Neural cell (in vitro differentiated cells): ENCODE results near the gene ADGRL3.

Source experiments
- EP300 ChIP-seq: fragments of 450-650 bp; conservative IDR thresholded peaks from 2 replicates; pipeline ENCODE4 v1.6.1; 2014; ENCODE audit warnings: antibody characterized with exemption, mild to moderate bottlenecking, moderate library complexity; ENCODE audit not compliant: poor library complexity, severe bottlenecking
- EZH2 ChIP-seq: fragments of 200-600, 300-800 bp; shearing (Covaris generic), sonication (generic); IDR thresholded peaks from 2 replicates; pipeline ENCODE4 v1.6.1; 2014; ENCODE audit warnings: antibody characterized with exemption, low read length, borderline replicate concordance, mild to moderate bottlenecking; ENCODE audit not compliant: insufficient read depth, poor library complexity, severe bottlenecking
- POLR2AphosphoS5 ChIP-seq: IDR thresholded peaks from 2 replicates; pipeline ENCODE4 v1.6.1; 2012
- TAF1 ChIP-seq: IDR thresholded peaks from 2 replicates; pipeline ENCODE4 v1.6.1; 2012; ENCODE audit warnings: low read depth
- TF ChIP-seq, protein P1 (sequence below): fragments of 450-650 bp; IDR thresholded peaks from 2 replicates; pipeline ENCODE4 v1.5.1; 2014; ENCODE audit warnings: antibody characterized with exemption, mild to moderate bottlenecking, moderate library complexity; ENCODE audit not compliant: poor library complexity, severe bottlenecking
- TF ChIP-seq, protein P2 (sequence below): IDR thresholded peaks from 2 replicates; pipeline ENCODE4 v1.6.1; 2012; ENCODE audit warnings: borderline replicate concordance

DNA sequence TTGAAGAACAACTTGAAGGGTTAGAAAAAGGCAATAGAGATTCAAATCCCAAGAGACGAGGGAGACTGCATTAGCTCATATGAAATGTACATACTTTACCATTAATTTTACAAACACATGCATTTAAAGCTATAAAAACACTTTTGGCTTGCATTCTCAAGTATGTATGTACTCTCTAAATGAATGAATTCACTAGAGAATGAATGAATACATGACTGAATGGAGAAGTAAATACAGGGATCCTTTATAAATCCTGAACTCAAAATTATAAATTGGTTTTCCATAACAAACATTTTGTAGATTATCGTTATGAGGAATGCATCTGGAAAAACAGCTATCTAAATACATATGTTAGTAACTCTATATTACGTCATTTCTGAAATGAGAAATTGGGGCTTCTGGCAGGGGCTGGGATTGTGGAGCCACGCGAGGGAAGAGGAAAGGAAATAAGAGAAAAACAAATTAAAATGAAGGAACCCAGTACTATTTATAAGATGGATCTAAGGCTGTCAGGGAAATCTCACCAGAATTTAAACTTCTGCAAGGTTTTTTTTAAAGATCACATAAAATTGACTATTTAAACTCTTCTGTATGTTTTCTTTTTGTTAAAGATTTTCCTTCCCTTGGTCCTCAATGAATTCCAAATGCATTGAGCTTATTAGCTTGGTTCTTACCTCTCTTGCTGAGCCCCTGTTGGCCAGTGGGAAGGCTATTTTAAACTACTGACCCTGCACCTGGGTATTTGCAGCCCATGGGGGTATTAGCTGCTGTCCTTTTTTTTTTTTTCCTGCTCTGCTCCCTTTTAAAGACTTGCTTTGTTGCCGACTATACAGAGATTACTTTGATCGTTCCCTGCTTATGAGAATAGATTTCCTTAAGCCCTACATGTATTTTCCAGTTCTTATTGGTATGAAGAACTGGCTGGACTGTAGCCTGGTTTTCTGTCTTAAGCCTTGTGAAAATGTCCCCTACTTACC is 207.8 kb downstream of the ADGRL3 start:
- TF ChIP-seq EZH2: no peak
- TF ChIP-seq, protein P1, sequence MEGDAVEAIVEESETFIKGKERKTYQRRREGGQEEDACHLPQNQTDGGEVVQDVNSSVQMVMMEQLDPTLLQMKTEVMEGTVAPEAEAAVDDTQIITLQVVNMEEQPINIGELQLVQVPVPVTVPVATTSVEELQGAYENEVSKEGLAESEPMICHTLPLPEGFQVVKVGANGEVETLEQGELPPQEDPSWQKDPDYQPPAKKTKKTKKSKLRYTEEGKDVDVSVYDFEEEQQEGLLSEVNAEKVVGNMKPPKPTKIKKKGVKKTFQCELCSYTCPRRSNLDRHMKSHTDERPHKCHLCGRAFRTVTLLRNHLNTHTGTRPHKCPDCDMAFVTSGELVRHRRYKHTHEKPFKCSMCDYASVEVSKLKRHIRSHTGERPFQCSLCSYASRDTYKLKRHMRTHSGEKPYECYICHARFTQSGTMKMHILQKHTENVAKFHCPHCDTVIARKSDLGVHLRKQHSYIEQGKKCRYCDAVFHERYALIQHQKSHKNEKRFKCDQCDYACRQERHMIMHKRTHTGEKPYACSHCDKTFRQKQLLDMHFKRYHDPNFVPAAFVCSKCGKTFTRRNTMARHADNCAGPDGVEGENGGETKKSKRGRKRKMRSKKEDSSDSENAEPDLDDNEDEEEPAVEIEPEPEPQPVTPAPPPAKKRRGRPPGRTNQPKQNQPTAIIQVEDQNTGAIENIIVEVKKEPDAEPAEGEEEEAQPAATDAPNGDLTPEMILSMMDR: no peak
- TF ChIP-seq EP300: no peak
- TF ChIP-seq POLR2AphosphoS5: no peak
- TF ChIP-seq TAF1: no peak
- TF ChIP-seq, protein P2, sequence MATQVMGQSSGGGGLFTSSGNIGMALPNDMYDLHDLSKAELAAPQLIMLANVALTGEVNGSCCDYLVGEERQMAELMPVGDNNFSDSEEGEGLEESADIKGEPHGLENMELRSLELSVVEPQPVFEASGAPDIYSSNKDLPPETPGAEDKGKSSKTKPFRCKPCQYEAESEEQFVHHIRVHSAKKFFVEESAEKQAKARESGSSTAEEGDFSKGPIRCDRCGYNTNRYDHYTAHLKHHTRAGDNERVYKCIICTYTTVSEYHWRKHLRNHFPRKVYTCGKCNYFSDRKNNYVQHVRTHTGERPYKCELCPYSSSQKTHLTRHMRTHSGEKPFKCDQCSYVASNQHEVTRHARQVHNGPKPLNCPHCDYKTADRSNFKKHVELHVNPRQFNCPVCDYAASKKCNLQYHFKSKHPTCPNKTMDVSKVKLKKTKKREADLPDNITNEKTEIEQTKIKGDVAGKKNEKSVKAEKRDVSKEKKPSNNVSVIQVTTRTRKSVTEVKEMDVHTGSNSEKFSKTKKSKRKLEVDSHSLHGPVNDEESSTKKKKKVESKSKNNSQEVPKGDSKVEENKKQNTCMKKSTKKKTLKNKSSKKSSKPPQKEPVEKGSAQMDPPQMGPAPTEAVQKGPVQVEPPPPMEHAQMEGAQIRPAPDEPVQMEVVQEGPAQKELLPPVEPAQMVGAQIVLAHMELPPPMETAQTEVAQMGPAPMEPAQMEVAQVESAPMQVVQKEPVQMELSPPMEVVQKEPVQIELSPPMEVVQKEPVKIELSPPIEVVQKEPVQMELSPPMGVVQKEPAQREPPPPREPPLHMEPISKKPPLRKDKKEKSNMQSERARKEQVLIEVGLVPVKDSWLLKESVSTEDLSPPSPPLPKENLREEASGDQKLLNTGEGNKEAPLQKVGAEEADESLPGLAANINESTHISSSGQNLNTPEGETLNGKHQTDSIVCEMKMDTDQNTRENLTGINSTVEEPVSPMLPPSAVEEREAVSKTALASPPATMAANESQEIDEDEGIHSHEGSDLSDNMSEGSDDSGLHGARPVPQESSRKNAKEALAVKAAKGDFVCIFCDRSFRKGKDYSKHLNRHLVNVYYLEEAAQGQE: no peak
